ENCODE results near the gene NRP1.

- TF ChIP-seq, protein P1, sequence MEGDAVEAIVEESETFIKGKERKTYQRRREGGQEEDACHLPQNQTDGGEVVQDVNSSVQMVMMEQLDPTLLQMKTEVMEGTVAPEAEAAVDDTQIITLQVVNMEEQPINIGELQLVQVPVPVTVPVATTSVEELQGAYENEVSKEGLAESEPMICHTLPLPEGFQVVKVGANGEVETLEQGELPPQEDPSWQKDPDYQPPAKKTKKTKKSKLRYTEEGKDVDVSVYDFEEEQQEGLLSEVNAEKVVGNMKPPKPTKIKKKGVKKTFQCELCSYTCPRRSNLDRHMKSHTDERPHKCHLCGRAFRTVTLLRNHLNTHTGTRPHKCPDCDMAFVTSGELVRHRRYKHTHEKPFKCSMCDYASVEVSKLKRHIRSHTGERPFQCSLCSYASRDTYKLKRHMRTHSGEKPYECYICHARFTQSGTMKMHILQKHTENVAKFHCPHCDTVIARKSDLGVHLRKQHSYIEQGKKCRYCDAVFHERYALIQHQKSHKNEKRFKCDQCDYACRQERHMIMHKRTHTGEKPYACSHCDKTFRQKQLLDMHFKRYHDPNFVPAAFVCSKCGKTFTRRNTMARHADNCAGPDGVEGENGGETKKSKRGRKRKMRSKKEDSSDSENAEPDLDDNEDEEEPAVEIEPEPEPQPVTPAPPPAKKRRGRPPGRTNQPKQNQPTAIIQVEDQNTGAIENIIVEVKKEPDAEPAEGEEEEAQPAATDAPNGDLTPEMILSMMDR (IDR thresholded peaks at IDR 0.05 in 8 of 11, conservative IDR thresholded peaks at IDR 0.05 in 3 of 11), result no peak
- TF ChIP-seq POLR2AphosphoS5 (IDR thresholded peaks at IDR 0.05) (no peak), POLR2A (IDR thresholded peaks at IDR 0.05) (no peak)
Observed at GRCh38 chr10:33201971-33202370, 132.5 kb downstream of the NRP1 start.

All from spleen (tissue), 7 donors.